ENCODE measurements around the gene CCDC69.
"Not testable (repeated sequence)": the region's sequence is repeated elsewhere in the genome, so short reads cannot be mapped to it uniquely, and the experiment has no call there.

The CCDC69 gene, protein sequence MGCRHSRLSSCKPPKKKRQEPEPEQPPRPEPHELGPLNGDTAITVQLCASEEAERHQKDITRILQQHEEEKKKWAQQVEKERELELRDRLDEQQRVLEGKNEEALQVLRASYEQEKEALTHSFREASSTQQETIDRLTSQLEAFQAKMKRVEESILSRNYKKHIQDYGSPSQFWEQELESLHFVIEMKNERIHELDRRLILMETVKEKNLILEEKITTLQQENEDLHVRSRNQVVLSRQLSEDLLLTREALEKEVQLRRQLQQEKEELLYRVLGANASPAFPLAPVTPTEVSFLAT

DNA sequence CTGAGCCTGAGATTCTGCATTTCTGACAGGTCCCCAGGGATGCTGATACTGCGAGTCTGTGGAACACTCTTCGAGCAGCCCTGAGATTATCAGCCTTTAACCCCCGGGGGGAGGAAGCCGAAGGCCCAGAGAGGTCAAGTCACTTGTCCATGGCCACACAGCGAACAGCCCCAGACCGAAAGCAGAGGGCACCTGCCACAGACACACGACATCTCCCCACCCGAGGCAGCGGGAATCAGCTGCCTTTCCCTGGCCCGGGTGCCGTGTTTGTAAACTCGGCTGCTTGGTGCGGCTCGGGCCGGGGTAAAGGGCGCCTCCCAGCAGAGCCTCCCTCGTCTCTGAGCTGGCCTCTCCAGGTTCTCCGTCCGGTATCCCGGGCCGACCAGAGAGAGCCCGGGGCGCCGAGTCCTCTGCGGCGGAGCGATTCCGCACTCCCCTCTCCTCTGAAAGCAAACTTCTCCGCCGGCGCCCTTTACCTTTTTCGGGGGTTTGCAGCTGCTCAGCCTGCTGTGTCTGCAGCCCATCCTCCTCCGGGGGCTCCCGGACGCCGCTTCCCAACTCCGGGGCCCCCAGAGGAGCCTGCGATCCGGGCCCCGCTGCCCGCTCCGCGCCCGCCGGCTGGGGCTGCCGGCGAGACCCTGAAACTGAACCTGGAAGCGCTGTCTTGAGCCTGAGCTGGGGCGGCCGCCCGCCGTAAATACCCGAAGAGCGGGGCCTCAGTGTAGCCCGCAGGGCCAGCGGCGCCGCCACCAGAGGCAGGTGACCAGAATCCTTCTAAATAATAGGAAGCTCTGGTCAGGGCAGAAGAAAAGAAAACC, at the start of gene CCDC69:
Gene CCDC69, minus strand, starts transcription at position 646 of the 818 bp plus-strand sequence. Its CDS starts 122 bp downstream, at position 524.
- DNase-seq: peak; percentile 39 to 95 (median 70)
- intact Hi-C loops (cut with DNase I): no loop called here

DNA sequence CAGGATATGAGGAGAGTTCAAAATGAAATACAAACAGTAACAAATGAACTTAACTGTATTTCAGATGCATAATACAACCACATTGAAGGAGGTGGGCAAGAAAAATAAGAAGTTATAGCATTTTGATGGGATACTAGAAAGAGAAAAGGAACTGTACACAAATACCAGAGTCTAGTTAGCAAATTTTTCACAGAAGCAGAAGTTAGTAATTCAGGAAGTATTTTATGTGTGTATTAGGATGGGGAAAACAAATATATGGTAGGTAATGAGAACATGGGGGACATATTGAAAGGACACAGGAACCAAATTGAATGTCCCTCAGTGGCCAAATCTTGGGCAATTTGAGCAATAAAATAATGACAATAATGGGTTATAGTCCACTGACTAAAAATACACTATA, 47.4 kb upstream of the CCDC69 start:
- intact Hi-C loops (cut with DNase I): no loop called here
- DNase-seq: no peak

DNA sequence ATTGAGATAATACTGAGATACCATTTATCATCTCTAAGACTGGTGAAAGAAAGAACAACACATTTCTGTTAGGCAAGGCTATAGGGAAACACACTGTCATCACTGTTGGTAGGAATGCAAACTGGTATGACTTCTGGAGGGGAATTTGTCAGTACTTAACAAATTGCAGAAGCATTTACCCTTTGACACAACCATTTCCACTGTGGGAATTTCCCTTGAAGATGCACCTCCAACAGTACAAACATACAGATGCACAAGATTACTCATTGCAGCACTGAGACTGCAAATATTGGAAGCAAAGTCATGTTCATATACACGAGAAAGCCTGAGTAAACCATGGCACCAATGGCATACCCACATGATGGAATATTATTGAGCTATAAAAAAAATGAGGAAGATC, 46.7 kb upstream of the CCDC69 start:
- DNase-seq: no peak
- intact Hi-C loops (cut with DNase I): no loop called here

DNA sequence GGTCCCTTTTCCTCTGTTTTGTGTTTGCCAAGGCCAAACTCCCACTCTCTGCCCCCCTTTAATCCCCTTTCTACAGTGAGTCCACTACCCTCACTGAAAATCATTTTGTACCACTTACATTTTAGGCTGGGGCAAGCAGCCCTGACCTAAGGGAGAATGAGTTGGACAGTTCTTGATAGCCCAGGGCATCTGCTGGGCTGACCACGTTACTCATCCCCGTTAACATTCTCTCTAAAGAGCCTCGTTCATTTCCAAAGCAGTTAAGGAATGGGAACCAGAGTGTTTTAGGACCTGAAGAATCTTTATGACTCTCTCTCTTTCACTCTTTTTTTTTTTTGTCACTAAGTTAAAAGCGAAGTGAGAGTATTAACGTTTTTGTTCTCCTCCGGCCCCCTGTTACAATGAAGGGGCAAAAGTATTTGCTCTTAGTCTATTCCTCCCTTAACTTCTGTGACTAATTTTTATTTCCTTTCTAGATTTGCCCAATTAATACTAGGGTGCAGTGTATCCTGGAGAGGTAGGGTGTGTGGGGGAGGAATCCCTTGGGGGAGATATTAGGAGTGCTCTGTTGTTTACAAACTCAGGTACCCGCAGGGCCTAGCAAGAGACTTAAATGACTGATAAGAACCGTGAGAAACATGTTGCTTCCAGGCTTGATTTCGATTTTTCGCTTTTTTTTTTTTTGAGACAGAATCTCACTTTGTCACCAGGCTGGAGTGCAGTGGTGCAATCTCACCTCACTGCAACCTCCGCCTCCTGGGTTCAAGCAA, 43.8 kb upstream of the CCDC69 start:
- intact Hi-C loops (cut with DNase I): no loop called here
- no peak for DNase-seq

DNA sequence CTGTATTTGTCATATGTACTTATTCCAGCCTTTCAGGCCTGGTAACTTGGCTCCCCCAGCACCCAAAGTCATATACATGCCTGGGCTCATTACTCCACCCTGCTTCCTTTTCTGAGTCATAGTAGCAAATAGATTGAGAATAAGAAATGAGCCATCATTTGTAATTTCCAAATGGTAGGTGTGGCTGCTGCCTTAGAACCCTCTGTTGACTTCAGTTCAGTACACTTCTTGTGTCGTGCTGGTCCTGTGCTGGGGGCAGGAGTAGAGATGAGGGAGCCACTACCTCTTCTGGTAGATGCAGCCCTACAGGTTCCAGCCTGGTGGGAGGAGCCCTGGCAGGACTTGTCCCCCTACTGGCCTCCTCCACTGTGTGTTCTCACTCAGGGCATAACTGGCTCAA, 40.2 kb upstream of the CCDC69 start:
- DNase-seq: no peak
- intact Hi-C loops (cut with DNase I): no loop called here

DNA sequence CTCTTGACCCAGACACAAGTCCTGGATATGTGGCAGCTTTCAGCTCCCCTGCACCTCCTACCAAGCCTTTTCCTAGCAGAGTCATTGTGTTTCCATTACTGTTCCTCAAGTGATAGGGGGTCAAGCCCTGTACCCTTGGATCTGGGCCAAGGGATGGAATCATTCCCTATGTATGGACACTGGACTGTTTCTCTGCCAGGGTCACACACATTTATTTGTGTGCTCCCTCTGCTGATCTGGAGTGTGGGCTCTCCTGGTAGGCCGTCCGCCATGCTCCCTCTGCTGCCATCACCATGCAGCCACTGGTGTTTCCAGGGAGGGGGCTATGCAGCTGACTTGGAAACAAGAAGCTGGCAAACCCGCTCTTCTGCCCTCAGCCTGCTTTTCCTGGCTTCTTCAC, 38.6 kb upstream of the CCDC69 start:
- intact Hi-C loops (cut with DNase I): no loop called here
- no peak for DNase-seq

DNA sequence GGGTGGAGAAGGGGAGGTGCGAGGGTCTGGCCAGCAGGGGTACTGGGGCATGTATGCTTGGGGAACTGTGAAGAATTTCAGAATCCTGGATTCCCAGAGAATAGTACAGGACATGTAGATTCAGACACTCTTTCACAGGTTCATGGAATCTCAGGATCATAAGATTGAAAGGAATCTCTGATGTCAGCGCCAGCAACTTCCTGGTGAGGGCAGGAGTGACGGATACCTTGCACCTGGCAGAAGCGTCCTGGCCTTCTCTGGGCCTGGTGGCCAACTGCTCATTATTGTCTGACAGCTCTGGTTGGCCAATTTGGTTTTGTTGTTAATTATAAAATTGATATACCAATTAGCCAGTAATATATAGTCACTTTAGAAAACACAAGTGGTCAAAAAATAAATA, 36.0 kb upstream of the CCDC69 start:
- intact Hi-C loops (cut with DNase I): no loop called here
- DNase-seq: no peak

DNA sequence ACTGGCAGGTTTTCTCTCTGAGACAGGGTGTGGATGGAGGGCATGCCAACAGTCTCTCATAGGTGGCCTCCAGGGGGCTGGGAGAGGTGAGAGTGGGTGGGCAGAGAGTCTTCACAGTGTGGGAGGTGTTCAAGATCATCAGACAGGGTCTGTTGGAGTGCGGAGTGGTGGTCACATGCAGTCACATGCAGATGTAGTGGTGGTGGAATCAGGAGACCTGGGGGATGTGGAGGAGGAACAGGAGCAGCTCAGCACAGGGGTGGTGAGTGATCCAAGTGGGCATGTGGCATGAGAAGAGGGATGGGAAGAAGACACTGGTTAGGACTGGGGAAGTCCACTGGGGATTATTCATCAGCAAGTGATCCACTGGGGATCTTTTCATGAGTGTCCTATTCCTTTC, 34.9 kb upstream of the CCDC69 start:
- DNase-seq: no peak
- intact Hi-C loops (cut with DNase I): no loop called here

DNA sequence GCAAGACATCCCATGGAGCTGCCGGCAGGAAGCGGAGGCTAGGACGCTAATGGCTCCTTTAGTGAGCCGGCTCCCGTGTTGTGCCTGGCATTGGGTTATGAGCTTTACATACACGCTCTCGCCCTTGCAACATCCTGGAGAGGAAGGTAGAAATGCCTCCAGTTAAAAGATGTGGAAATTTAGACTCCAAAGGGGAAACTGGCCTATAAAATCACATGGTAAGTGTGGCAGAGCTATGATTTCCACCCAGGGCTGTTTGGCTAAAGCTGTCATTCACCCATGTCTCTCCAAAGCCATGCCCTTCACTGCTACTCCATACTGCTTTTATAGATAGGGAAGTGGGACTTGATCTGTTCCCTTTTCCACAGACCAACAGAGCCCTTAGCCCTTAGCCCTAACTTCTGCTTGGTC, 34.3 kb upstream of the CCDC69 start:
- DNase-seq: no peak
- intact Hi-C loops (cut with DNase I): no loop called here

DNA sequence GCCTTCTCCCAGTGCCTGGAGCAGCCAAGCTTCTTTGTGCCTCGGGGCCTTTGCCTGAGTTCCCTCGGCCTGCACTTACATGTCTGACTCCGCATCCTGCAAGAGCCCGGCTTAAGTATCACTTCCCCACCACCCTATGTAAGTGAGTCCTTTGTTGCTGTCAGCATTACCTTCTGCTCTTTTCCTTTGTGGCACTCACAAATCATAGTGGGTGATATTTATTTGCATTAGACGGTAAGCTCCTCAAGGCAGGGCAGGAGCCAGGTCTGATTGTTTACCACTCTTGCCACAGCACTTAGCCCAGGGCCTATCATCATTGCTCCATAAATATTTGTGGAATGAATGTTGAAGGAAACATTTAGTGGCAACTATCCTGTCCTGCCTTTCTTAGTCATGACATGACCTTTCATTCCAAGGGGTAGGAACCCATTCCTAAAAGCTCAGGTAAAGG, 33.9 kb upstream of the CCDC69 start:
- no peak for DNase-seq
- intact Hi-C loops (cut with DNase I): no loop called here

DNA sequence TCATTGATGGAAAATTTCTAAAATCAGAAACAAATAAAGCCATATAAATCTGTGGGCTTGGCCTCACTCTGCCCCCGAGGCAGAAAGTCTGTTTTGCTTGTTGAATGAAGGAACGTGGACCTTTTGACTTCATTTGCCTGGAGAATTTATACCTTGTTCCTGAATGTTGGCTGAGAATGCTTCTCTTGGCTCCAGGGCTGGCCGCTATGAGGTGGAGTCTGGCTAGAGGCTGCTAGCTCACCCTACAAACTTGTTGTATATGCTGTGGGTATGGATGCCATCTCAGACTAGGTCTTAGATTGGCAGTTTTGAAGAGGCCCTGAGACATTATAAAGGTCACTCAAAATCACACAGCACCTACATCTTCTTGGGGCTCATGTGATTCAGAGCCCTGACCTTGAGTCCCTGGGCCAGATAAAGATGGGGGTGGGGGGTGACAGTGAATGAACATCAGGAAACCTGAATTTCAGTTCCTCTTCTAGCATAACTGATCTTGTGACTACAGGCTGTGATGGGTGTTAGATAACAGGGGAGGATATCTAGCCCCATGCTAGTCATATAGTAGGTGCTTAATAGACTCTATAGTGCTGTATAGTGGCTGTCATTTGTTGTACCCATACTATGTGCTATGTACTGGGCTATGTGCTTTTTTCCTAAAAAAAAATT, 31.9 kb upstream of the CCDC69 start:
- DNase-seq: no peak
- intact Hi-C loops (cut with DNase I): no loop called here

DNA sequence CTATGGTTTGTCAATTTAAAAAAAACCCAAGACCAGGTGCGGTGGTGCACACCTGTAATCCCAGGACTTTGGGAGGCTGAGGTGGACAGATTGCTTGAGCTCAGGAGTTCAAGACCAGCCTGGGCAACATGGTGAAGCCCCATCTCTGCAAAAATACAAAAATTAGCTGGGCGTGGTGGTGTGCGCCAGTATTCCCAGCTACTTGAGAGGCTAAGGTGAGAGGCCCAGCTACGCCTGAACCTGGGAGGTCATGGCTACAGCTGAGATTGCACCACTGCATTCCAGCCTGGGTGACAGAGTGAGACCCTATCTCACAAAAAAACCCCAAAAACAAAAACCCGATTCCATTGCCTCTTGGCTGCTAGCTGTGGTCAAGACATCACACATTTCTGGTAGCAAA, 31.1 kb upstream of the CCDC69 start:
- intact Hi-C loops (cut with DNase I): loop anchor here (5.0 kb wide), 1 partner anchor 192 kb away; the partner anchor contains the start of gene SLC36A1
- not testable (repeated sequence) for DNase-seq

DNA sequence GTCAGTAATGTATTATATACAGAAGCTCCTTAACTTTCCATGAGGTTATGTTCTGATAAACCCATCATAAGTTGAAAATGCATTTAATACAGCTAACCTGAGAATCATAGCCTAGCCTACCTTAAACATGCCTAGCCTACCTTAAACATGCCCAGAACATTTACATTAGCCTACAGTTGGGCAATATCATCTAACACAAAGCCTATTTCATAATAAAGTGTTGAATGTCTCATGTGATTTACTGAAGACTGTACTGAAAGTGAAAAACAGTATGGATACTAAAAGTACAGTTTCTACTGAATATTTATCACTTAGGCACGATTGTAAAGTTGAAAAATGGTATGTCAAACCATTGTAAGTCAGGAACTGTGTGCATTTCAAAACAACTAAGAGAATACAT, 30.7 kb upstream of the CCDC69 start:
- DNase-seq: no peak
- intact Hi-C loops (cut with DNase I): loop anchor here (5.0 kb wide), 1 partner anchor 193 kb away; the partner anchor contains the start of gene SLC36A1

DNA sequence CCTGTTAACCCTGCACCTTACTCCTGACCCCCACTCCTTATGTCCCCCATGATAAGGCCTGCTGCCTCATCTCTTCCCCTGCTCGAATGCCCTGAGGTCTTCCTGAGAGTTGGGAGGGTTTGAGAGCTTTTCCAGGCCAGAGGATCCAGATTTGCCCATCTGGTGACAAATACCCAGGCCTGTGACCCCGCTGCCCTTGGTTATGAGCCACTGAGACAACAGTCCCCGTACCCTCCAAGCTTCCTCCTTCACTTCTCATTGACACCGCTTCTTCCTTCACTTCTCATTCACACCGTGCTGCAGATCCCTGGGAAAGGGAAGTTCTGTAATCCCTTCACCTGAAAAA, 29.7 kb upstream of the CCDC69 start:
- DNase-seq: no peak
- intact Hi-C loops (cut with DNase I): loop anchor here (5.0 kb wide), 1 partner anchor 194 kb away; the partner anchor contains the start of gene SLC36A1

DNA sequence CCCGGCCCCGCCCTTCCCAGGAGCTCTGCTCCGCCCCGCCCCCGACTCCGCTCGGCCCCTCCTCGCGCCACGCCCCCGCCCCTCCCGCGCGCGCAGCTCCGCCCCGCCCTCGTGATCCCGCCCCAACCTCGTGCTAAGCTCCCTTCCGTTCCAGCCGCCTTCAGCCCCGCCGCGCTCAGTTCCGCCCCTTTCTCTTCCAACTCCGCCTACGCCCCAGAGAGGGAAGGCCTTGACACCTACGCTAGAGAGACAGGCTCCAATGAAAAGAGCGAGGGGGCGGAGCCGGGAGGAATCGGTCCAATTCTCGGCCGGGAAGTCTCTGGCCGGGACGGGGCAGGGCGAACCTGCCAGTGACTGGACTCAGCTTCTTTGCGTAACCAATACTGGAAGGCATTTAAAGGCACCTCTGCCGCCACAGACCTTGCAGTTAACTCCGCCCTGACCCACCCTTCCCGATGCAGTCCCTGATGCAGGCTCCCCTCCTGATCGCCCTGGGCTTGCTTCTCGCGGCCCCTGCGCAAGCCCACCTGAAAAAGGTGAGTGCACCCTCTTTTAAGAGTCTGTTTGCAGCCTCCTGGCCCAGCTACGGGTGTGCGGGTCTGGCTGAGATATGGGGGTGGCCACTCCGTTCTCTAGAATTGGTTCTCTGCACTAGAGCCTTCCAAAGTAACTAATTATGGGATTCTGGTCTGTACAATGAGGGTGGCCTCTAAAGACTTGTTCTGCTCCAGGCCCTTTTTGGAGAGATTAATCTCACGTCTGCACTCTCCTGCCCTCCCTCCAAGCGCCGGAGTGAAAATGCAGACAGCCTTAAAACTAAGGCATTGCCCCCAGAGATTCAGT, 29.1 kb upstream of the CCDC69 start, which contains the start of gene GM2A:
Gene GM2A, plus strand, starts transcription at position 424 of the 843 bp plus-strand sequence. Its CDS starts 32 bp downstream, at position 456.
- intact Hi-C loops (cut with DNase I): loop anchor here (5.0 kb wide), 1 partner anchor 194 kb away; the partner anchor contains the start of gene SLC36A1
- DNase-seq: peak; percentile 98 to 100 (median 99)

DNA sequence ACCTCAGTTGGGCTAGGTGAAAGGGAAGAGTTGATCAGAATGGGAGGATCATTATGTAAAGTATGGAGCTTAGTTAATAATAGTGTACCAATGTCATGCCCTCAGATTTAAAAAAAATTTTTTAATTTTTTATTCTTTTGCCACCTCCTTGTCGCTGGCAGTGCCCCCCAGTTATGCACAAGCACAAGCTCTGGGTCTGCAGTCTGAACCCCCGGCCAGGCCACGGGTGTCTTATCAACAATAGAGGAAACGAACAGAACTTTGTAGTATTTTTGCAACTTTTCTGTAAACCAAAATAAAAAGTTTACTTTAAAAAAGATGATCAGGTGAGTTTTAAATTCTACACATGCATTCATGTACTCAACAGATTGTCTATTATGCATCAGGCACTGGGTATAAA, 27.7 kb upstream of the CCDC69 start:
- intact Hi-C loops (cut with DNase I): loop anchor here (5.0 kb wide), 1 partner anchor 196 kb away; the partner anchor contains the start of gene SLC36A1
- DNase-seq: no peak

DNA sequence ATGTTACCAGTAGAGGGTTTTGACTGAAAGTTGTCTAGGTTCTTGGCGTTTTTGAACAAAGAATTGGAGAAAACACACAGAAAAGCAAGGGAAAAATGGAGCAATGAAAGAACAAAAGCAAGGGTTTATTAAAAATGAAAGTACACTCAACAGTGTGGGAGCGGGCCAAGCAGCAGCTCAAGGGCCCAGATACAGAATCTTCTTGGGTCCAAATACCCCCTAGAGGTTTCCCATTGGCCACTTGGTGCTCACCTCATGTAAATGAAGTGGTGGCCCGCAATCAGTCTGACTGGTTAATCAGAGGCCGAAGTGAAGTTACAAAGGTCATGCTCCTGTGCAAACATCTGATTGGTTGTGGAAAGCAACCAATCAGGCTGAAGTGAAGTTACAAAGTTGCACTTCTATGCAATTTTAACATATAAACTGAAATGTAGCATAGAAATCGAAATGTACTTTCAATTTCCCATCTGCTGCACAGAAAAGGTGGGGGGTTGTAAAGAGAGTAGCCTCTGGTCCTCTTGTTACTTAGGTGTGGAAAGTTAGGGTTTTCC, 27.2 kb upstream of the CCDC69 start:
- DNase-seq: no peak
- intact Hi-C loops (cut with DNase I): loop anchor here (5.0 kb wide), 1 partner anchor 196 kb away; the partner anchor contains the start of gene SLC36A1

DNA sequence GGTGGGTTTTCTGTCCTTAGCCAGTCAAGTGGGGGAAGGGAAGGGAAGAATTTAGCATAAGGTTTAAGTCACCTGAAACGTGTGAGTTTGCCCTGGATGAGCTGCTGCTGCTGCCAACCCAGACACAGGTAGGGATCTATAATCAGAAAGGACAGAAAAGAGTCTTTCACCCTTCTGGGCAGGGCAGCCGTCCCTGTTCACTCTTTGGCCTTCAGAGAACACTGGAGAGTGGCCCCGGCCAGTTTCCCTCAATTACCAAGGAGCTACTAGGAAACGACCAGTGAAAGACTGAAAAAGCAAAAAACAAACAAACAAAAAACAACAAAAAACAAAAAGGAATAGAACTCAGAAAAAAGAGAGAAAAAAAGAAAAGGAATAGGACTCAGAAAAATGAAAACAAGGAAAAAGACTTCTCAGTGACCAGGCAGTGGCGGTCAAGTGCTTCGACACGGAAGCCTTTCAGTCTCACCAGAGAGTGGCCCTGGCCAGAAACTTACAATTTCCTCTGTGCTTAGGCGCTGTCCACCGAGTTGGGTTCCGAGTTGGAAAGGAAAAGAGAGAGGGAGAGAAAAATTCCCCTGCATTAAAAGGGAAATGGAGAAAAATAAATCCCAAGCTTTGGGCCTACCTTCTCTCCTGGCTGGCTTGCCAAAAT, 26.6 kb upstream of the CCDC69 start:
- intact Hi-C loops (cut with DNase I): loop anchor here (5.0 kb wide), 1 partner anchor 197 kb away; the partner anchor contains the start of gene SLC36A1
- DNase-seq: no peak
